Measurements from ENCODE around the gene CHCHD6. TPM values are rescaled to one million over a fixed set of nuclear protein-coding genes. Genes with fewer than 3 reads are reported as not detected.

The CHCHD6 gene
- total RNA-seq, 1 experiment from 2014 or later = 36.3 TPM

GRCh38 chr3:126961191-126961790 lies 257.3 kb downstream of the CHCHD6 start:
- CTCF ChIA-PET = no interaction called here
- Histone ChIP-seq H3K9me3 (ENCODE audit: control insufficient read depth in 1 of 2, insufficient read depth in 1 of 2, low read depth in 1 of 2, low read length in 2 of 2) (no peaks in the 10 kb centered on the region), H3K36me3 (ENCODE audit: control insufficient read depth in 1 of 2, insufficient read depth in 2 of 2, low read length in 2 of 2) (no peaks in the 10 kb centered on the region), H3K4me3 (replicated peaks in 1 of 2; ENCODE audit: low read depth in 1 of 2, low read length in 2 of 2) (no peak overlapping the region), H3K4me1 (ENCODE audit: control insufficient read depth in 1 of 2, insufficient read depth in 2 of 2, low read length in 2 of 2) (no peaks in the 10 kb centered on the region), H3K27ac (ENCODE audit: low read depth, low read length) (no peak overlapping the region), H4K20me1 (ENCODE audit: insufficient read depth) (no peaks in the 10 kb centered on the region), H2AFZ (ENCODE audit: low read depth, low read length, poor library complexity, severe bottlenecking) (no peak overlapping the region), H3K79me2 (ENCODE audit: insufficient read depth, low read length) (no peaks in the 10 kb centered on the region), H3K9ac (ENCODE audit: low read length) (no peak overlapping the region), H3K27me3 (ENCODE audit: insufficient read depth, low read length) (no peaks in the 10 kb centered on the region), H3K9me2 (ENCODE audit: insufficient read depth) (no peaks in the 10 kb centered on the region), H3K4me2 (ENCODE audit: low read length) (no peak overlapping the region)
- RAD21 ChIA-PET (ENCODE audit: low non-redundant PET in 1 of 2, low total read pairs in 2 of 2, uncharacterized antibody in 2 of 2, unreplicated experiment in 2 of 2) = no interaction called here
- intact Hi-C loops (cut with micrococcal nuclease) = no loop called here
- BruUV-seq (replicated peaks) = no TSS peak
- ATAC-seq (peak; percentile 11; the same call in 1 of the 2 replicates), DNase-seq (ENCODE audit: low read depth, low spot score) (no peak)
- POLR2A ChIA-PET = no interaction called here
- no peak for TF ChIP-seq RAD21 (IDR thresholded peaks at IDR 0.05; ENCODE audit: low read depth)
- no peak for TF ChIP-seq ZBTB33 (IDR thresholded peaks at IDR 0.05; ENCODE audit: extremely low read depth, insufficient replicate concordance, low read length)
- no peak for TF ChIP-seq EGR1 (IDR thresholded peaks at IDR 0.05; ENCODE audit: low read depth)
- TF ChIP-seq EZH2 (IDR thresholded peaks at IDR 0.05) = no peak
- no peak for TF ChIP-seq REST (IDR thresholded peaks at IDR 0.05; ENCODE audit: low read depth)
- TF ChIP-seq TCF7L2 (IDR thresholded peaks at IDR 0.05; ENCODE audit: borderline replicate concordance, extremely low read depth, insufficient read depth, insufficient read length) = no peak
- TF ChIP-seq SRF (IDR thresholded peaks at IDR 0.05; ENCODE audit: low read depth) = no peak
- no peak for TF ChIP-seq YY1 (IDR thresholded peaks at IDR 0.05; ENCODE audit: extremely low read depth, insufficient replicate concordance, low read depth, low read length)

Data from HCT116 (cell line).